Endodermal cell (in vitro differentiated cells): ENCODE data around the gene AIG1. TPM values are rescaled to one million over a fixed set of nuclear protein-coding genes. Genes with fewer than 3 reads are reported as not detected.

Experiments
- DNase-seq: peaks from one replicate; pipeline ENCODE4 v3.0.0-alpha.2; 2017
- H3K27ac ChIP-seq: 2 replicates; pipeline ENCODE4 v1.5.1; 2013; ENCODE audit warnings: mild to moderate bottlenecking, low read depth, low read length, moderate library complexity
- H3K27me3 ChIP-seq: 2 replicates; pipeline ENCODE4 v1.6.1; 2013; ENCODE audit warnings: mild to moderate bottlenecking, low read length, moderate library complexity; ENCODE audit not compliant: insufficient read depth, control insufficient read depth, poor library complexity, severe bottlenecking
- H3K36me3 ChIP-seq: 2 replicates; pipeline ENCODE4 v1.7.0; 2013; ENCODE audit warnings: mild to moderate bottlenecking, low read length, moderate library complexity; ENCODE audit not compliant: control insufficient read depth, insufficient read depth
- H3K4me1 ChIP-seq: one replicate; pipeline ENCODE4 v1.7.0; 2013; ENCODE audit warnings: low read length; ENCODE audit not compliant: control insufficient read depth, insufficient read depth
- H3K4me3 ChIP-seq: 2 replicates; pipeline ENCODE4 v1.5.1; 2013; ENCODE audit warnings: mild to moderate bottlenecking, low read length, moderate library complexity
- H3K9ac ChIP-seq: 2 replicates; pipeline ENCODE4 v1.6.1; 2013; ENCODE audit warnings: mild to moderate bottlenecking, low read length, moderate library complexity; ENCODE audit not compliant: poor library complexity, severe bottlenecking; ENCODE audit errors: extremely low read depth
- H3K9me3 ChIP-seq: 2 replicates; pipeline ENCODE4 v1.6.1; 2013; ENCODE audit warnings: mild to moderate bottlenecking, low read length, moderate library complexity; ENCODE audit not compliant: control insufficient read depth
- H3K27ac Mint-ChIP-seq: 2 replicates; pipeline ENCODE4 v1.8.0; 2020; ENCODE audit warnings: mixed read lengths
- H3K27me3 Mint-ChIP-seq: 2 replicates; pipeline ENCODE4 v1.8.0; 2021; ENCODE audit warnings: mild to moderate bottlenecking, mixed read lengths; ENCODE audit not compliant: insufficient read depth
- H3K36me3 Mint-ChIP-seq: 2 replicates; pipeline ENCODE4 v1.8.0; 2020; ENCODE audit warnings: low read depth, mixed read lengths
- H3K4me1 Mint-ChIP-seq: 2 replicates; pipeline ENCODE4 v1.8.0; 2020; ENCODE audit warnings: mixed read lengths
- H3K4me3 Mint-ChIP-seq: 2 replicates; pipeline ENCODE4 v1.8.0; 2020; ENCODE audit warnings: mild to moderate bottlenecking, moderate library complexity, mixed read lengths
- H3K9me3 Mint-ChIP-seq: 2 replicates; pipeline ENCODE4 v1.8.0; 2020; ENCODE audit warnings: mild to moderate bottlenecking, mixed read lengths
- CTCF ChIP-seq: fragments of 200-600 bp; sonication (generic); conservative IDR thresholded peaks from 2 replicates; pipeline ENCODE4 v1.5.0; 2021; ENCODE audit warnings: antibody characterized with exemption, mild to moderate bottlenecking
- WGBS, 2 experiments: methylation state at CpG; one replicate each; pipeline versions ENCODE4 v1.1.5 to v1.1.7; 2013; ENCODE audit warnings: missing lambda C conversion rate in 2 of 2, mixed read lengths in 1 of 2; ENCODE audit not compliant: insufficient coverage in 1 of 2, insufficient read length in 1 of 2; 5-methylcytosine and 5-hydroxymethylcytosine counted together
- total RNA-seq, 2 donors: library from RNA; stranded (reverse); fragmentation: NEBNext Ultra II Directional in 1 of 2; extraction: Animal tissue kit (Norgen Biotek cat#: 25700) in 1 of 2; gene quantifications; 2 replicates in 1 of 2; 3 replicates in 1 of 2; pipeline ENCODE4 v1.2.1, GENCODE V29; 2021

Gene AIG1
- total RNA-seq, 2 donors from 2014 or later: 23.0 to 25.2 TPM

GRCh38 chr6:143253586-143253985, 192.9 kb downstream of the AIG1 start:
- Histone ChIP-seq H3K27ac (no peak overlapping the region), H3K9ac (no peak overlapping the region), H3K9me3 (no peaks in the 10 kb centered on the region), H3K36me3 (no peaks in the 10 kb centered on the region), H3K4me3 (no peak overlapping the region), H3K4me1 (no peaks in the 10 kb centered on the region), H3K27me3 (no peaks in the 10 kb centered on the region)
- Mint-ChIP-seq H3K27ac (no peak overlapping the region), H3K9me3 (peaks cover 3% of the 10 kb centered on the region), H3K4me3 (no peak overlapping the region), H3K27me3 (no peaks in the 10 kb centered on the region), H3K4me1 (peaks cover 2% of the 10 kb centered on the region), H3K36me3 (peaks cover 7% of the 10 kb centered on the region)
- no peak for DNase-seq
- TF ChIP-seq CTCF: no peak
- 81 to 97% methylated on average over 3 to 4 of the region's 4 CpGs for WGBS, 2 experiments

DNA sequence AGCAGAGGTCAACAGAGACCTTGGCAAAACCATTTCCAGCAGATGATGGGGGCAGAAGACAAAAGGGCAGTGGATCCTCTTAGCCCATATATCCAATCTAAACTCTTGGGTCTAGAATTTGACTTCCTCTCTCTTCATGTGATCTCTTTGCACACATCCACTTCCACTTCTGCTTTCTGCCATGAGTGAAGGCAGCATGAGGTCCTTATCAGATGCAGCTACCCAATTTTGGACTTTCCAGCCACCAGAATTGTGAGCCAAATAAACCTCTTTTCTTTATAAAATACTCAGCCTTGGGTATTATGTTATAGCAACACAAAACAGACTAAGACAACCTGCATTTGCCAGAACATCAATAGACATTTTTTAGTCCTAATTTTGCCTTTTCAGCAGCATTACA, 198.3 kb downstream of the AIG1 start:
- peaks cover 2% of the 10 kb centered on the region for H3K4me1 Mint-ChIP-seq
- no peak for DNase-seq
- no peak for TF ChIP-seq CTCF

GRCh38 chr6:143260857-143261256, 200.2 kb downstream of the AIG1 start:
- H3K4me3 Mint-ChIP-seq: no peak overlapping the region
- no peaks in the 10 kb centered on the region for H3K9me3 ChIP-seq
- no peak for DNase-seq
- no peaks in the 10 kb centered on the region for H3K4me1 ChIP-seq
- 92 to 93% methylated on average over 5 to 7 of the region's 7 CpGs for WGBS, 2 experiments
- H3K9ac ChIP-seq: no peak overlapping the region
- H3K36me3 Mint-ChIP-seq: no peaks in the 10 kb centered on the region
- TF ChIP-seq CTCF: no peak
- no peaks in the 10 kb centered on the region for H3K27me3 ChIP-seq
- H3K4me3 ChIP-seq: no peak overlapping the region
- H3K36me3 ChIP-seq: no peaks in the 10 kb centered on the region
- H3K4me1 Mint-ChIP-seq: peaks cover 12% of the 10 kb centered on the region
- no peak overlapping the region for H3K27ac Mint-ChIP-seq
- peaks cover 5% of the 10 kb centered on the region for H3K9me3 Mint-ChIP-seq
- no peaks in the 10 kb centered on the region for H3K27me3 Mint-ChIP-seq
- H3K27ac ChIP-seq: no peak overlapping the region

More for the DNA sequence above, 198.3 kb downstream of the AIG1 start:
- Histone ChIP-seq H3K36me3 (no peaks in the 10 kb centered on the region), H3K4me3 (no peak overlapping the region), H3K9me3 (no peaks in the 10 kb centered on the region), H3K27ac (no peak overlapping the region), H3K9ac (no peak overlapping the region), H3K27me3 (no peaks in the 10 kb centered on the region), H3K4me1 (no peaks in the 10 kb centered on the region)
- Mint-ChIP-seq H3K9me3 (peaks cover 5% of the 10 kb centered on the region), H3K27ac (no peak overlapping the region), H3K36me3 (no peaks in the 10 kb centered on the region), H3K4me3 (no peak overlapping the region), H3K27me3 (no peaks in the 10 kb centered on the region)
